IMR-90 (cell line): ENCODE results near the gene SLC17A9.

Source experiments
- MAZ ChIP-seq: IDR thresholded peaks from 2 replicates; pipeline ENCODE4 v1.6.1; 2012; ENCODE audit warnings: low read depth, mild to moderate bottlenecking, low read length, improper control_type of control experiment, moderate library complexity, borderline replicate concordance
- MXI1 ChIP-seq: IDR thresholded peaks from 2 replicates; pipeline ENCODE4 v1.6.1; 2012; ENCODE audit warnings: low read depth, mild to moderate bottlenecking, low read length, moderate library complexity, borderline replicate concordance
- POLR2A ChIP-seq: IDR thresholded peaks from 2 replicates; pipeline ENCODE4 v1.6.1; 2012; ENCODE audit warnings: mild to moderate bottlenecking, low read depth, low read length
- RAD21 ChIP-seq: IDR thresholded peaks from 2 replicates; pipeline ENCODE4 v1.6.1; 2012; ENCODE audit warnings: low read length, improper control_type of control experiment
- RCOR1 ChIP-seq: IDR thresholded peaks from 2 replicates; pipeline ENCODE4 v1.6.1; 2012; ENCODE audit warnings: mild to moderate bottlenecking, low read length, improper control_type of control experiment; ENCODE audit not compliant: insufficient replicate concordance
- TF ChIP-seq, protein P1 (sequence below): conservative IDR thresholded peaks from 2 replicates; pipeline ENCODE4 v1.5.1; 2012; ENCODE audit warnings: mild to moderate bottlenecking, low read depth, low read length, improper control_type of control experiment
- TF ChIP-seq, protein P2 (sequence below): fragments of 150-350 bp; IDR thresholded peaks from 2 replicates; pipeline ENCODE4 v1.6.1; 2017; ENCODE audit warnings: mild to moderate bottlenecking, antibody characterized with exemption, low read length, low read depth
- TF ChIP-seq, protein P3 (sequence below): fragments of 150-350 bp; IDR thresholded peaks from 2 replicates; pipeline ENCODE4 v1.6.1; 2016; ENCODE audit warnings: low read depth, mild to moderate bottlenecking, low read length, moderate library complexity, borderline replicate concordance

DNA sequence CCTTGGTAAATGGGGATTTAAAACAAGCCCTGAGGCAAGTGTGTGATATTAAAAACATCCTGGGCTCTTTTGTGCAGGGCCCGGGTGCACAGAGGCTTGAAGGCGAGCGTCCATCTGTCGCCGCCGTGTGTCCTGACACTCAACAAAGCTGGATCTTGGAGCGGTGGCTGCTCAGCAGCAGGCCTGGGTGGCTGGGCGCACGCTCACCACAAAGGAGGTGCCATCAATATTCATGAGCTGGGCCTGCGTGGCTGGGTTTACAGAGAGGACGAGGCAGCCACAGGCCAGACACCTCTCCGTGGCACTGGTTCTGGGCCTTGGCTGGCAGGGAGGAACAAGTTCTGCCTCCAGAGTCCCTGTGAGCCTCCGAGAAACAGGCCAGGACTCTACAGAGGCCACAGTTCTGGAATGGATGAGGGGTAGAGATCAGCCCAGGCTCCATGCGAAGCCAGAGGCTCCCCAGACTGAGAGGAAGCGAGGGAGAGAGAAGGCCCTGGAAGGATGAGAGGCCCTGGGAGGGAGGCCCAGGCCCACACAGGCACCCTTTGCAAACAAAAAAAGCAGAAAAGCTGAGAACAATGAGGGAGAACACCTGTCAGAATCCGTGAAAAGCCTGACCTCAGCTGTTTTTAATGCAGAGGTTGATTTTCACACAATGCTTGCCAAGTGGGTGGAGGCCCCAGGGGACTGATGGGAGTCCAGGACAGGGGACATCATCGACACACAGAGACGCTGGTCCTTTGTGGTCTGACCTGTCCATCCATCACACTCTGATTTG lies 32.3 kb downstream of the SLC17A9 start:
- TF ChIP-seq, protein P1, sequence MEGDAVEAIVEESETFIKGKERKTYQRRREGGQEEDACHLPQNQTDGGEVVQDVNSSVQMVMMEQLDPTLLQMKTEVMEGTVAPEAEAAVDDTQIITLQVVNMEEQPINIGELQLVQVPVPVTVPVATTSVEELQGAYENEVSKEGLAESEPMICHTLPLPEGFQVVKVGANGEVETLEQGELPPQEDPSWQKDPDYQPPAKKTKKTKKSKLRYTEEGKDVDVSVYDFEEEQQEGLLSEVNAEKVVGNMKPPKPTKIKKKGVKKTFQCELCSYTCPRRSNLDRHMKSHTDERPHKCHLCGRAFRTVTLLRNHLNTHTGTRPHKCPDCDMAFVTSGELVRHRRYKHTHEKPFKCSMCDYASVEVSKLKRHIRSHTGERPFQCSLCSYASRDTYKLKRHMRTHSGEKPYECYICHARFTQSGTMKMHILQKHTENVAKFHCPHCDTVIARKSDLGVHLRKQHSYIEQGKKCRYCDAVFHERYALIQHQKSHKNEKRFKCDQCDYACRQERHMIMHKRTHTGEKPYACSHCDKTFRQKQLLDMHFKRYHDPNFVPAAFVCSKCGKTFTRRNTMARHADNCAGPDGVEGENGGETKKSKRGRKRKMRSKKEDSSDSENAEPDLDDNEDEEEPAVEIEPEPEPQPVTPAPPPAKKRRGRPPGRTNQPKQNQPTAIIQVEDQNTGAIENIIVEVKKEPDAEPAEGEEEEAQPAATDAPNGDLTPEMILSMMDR = no peak
- TF ChIP-seq RAD21 (no peak), MAZ (no peak), MXI1 (no peak), RCOR1 (no peak), POLR2A (no peak)
- TF ChIP-seq, protein P2, sequence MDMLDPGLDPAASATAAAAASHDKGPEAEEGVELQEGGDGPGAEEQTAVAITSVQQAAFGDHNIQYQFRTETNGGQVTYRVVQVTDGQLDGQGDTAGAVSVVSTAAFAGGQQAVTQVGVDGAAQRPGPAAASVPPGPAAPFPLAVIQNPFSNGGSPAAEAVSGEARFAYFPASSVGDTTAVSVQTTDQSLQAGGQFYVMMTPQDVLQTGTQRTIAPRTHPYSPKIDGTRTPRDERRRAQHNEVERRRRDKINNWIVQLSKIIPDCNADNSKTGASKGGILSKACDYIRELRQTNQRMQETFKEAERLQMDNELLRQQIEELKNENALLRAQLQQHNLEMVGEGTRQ = no peak
- TF ChIP-seq, protein P3, sequence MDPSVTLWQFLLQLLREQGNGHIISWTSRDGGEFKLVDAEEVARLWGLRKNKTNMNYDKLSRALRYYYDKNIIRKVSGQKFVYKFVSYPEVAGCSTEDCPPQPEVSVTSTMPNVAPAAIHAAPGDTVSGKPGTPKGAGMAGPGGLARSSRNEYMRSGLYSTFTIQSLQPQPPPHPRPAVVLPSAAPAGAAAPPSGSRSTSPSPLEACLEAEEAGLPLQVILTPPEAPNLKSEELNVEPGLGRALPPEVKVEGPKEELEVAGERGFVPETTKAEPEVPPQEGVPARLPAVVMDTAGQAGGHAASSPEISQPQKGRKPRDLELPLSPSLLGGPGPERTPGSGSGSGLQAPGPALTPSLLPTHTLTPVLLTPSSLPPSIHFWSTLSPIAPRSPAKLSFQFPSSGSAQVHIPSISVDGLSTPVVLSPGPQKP = no peak
